HTERT RPE-1 (cell line): Measurements from ENCODE around the gene CALB2.

Experiments used
- in situ Hi-C: fragments of 300-500 bp; cut with MboI; formaldehyde crosslinking; loops from 4 replicates; pipeline ENCODE4 v1.14.3; 2020; ENCODE audit warnings: low sequenced_read_pairs

CALB2 gene

GRCh38 chr16:71384073-71384724, 25.7 kb downstream of the CALB2 start:
- in situ Hi-C loops, result no loop called here

- in situ Hi-C loops, result no loop called here
These were observed 28.7 kb downstream of the CALB2 start for GRCh38 chr16:71387045-71387871.

GRCh38 chr16:71389330-71389729, 30.8 kb downstream of the CALB2 start:
- in situ Hi-C loops, result no loop called here

DNA sequence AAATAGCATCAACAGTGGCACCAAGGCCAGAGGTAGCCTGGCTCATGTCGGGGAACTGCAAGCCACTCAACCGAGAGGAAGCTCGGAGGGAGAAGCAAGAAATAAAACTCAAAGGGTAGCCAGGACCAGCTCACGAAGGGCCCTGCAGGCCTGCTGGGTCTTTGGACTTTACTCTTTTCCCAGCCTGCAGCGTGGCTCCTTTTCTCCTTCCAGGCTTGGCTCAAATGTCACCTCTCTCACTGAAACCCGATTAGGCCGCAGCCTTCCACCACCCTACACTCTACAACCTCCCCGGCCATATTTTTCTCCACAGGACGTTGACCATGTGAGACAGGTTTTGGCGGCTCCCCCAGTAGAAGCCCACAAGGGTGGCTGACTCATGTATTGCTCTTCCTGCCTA, 38.1 kb downstream of the CALB2 start:
- in situ Hi-C loops, result no loop called here

- in situ Hi-C loops, result no loop called here
These were observed 41.5 kb downstream of the CALB2 start for GRCh38 chr16:71399801-71400563.

GRCh38 chr16:71402007-71402406, 43.5 kb downstream of the CALB2 start:
- in situ Hi-C loops, result no loop called here

- in situ Hi-C loops, result no loop called here
These were observed 44.2 kb downstream of the CALB2 start for GRCh38 chr16:71402674-71403073.

DNA sequence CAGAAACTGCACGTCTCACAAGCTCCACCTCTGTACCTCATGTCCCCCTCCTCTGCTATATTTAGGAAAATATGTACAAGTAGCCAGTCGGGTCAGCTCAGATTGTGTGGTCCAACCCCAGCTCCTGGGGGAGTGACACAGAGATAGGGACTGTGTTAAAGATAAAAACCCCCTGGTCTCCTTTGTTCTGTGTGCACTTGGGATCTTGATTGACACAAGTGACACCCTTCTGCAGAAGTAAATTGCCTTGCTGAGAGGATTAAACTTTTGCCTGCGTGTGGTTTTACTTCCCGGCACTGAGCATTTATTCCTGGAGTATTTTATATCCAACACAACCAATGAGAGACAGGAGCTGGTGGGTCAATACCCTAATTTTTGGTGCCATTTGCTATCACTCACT, 45.8 kb downstream of the CALB2 start:
- in situ Hi-C loops, result no loop called here

DNA sequence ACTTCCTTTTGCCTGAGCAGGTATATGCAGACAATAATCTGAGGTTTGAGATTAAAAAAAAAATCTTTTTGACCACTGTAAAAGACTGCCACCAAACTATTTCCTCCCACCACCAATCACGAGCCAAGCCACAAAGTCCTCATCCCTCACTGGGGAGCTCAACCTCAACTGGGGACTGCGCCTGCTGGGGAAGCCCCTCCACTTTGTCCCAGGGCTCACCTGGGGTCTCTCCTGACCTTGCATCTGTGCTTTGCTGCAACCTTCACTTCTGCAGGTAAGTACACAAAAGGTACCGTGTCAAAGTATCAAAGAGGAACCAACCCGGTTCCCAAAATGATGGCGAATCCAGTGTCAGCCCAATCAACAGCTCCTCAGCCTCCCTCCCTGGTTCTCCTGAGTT, 47.8 kb downstream of the CALB2 start:
- in situ Hi-C loops, result no loop called here

DNA sequence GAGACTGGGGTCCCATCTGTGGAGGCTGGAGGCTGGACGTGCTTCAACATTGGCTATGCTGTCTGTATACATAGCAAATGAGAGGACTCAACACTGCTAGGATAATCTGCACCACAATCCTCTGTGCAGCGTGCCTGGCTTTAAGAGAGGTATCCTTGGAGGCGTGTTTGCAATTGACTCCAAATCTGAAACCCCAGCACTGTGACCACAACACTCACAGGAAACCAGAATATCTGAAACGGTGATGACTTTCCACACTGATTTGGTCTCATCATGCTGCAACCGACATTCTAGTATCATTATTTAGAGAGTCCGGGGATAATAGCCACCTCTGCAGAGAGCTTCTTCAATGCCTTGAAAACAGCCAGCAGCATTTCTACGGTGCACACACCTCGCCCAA, 48.2 kb downstream of the CALB2 start:
- in situ Hi-C loops, result no loop called here

GRCh38 chr16:71407731-71408130, 49.2 kb downstream of the CALB2 start:
- in situ Hi-C loops, result no loop called here

- in situ Hi-C loops, result no loop called here
These were observed 50.0 kb downstream of the CALB2 start for GRCh38 chr16:71408536-71408935.

DNA sequence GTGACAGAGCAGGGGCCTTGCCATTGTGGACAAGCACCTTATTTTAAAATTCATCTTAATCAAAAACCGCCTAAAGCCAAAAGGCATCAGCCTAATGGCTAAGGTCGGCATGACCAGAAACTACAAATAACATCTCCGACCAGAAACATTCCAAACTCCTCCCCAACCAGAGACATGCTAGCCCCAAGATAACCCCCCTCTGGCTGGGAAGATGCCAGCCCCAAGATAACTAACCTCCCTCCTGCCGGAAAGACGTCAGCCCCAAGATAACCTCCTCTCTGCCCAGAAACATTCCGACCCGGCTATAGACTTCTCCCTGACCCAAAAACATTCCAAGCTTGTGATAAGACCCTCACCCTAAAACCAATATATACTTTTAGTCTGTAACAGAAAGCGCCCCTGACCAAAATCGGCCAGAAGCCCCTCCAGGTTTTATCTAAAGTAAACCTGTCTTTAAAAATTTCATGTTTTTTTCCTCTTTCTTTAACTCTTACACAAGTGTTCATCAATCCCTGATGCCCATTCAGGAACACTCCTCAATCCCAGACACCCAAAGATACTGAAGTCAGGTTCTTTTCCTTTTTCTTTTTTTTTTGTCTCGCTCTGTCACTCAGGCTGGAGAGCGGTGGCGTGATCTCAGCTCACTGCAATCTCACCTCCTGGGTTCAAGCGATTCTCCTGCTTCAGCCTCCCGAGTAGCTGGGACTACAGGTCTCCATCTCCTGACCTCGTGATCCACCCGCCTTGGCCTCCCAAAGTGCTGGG, 50.7 kb downstream of the CALB2 start:
- in situ Hi-C loops, result no loop called here

- in situ Hi-C loops, result no loop called here
These were observed 51.6 kb downstream of the CALB2 start for GRCh38 chr16:71410146-71410545.

- in situ Hi-C loops, result no loop called here
These were observed 54.0 kb downstream of the CALB2 start for GRCh38 chr16:71412270-71413160.

- in situ Hi-C loops, result no loop called here
These were observed 54.8 kb downstream of the CALB2 start for GRCh38 chr16:71413341-71413740.

DNA sequence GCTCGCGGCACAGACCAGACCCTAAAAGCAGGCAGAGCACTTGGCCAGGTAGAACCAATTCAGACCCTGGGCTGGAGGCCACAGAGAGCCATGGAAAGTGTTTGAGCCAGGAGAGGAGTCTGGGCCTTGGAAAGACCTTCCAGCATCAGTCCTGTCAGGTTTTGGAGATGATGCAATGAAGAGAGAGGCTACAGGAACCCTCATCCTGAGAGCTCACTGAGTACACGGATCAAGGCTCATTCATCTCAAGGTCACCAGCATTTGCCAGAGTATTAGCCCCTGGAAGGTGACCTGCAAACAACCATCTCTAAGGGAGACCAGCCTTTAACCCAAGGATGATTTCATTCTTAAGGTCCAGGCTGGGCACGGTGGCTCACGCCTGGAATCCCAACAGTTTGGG, 55.5 kb downstream of the CALB2 start:
- in situ Hi-C loops, result no loop called here

GRCh38 chr16:71421911-71422310, 63.4 kb downstream of the CALB2 start:
- in situ Hi-C loops, result no loop called here

DNA sequence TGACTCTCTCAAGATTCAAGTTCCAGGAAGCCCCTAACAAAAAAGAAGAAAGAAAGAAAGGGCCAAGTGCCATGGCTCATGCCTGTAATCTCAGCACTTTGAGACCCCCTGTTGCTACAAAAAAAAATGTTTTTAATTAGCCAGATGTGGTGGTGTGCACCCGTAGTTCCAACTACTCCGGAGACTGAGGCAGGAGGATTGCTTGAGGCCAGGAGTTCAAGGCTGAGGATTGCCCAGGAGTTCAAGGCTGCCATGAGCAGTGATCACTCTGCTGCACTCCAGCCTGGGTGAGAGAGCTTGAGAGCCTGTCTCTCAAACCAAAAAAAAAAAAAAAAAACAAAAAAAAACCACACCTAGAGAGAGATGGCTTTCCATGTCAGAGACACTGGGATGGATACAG, 64.5 kb downstream of the CALB2 start:
- in situ Hi-C loops, result no loop called here

DNA sequence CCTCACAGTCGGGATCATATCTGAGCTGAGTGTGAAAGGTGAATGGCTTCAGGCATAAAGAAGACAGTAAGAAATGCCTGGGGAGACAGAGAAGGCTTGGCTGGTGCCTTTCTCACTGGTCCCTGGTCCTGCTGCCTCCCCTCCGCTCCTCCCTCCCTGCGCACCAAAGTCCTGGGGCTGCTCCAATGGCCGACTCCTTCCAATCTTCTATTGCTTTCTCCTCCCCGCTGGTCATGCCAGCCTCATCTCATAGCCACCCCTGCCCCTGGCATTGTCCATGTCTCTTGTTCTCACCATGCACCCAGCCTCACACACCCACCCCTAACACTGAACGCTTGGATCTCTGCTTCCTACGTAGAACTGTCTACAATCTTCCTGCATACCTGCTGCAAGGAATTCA, 65.3 kb downstream of the CALB2 start:
- in situ Hi-C loops, result no loop called here
